Endothelial cell of umbilical vein (primary cell): ENCODE data around the gene SNX2.

Source experiments
- CTCF ChIP-seq, 2 donors: IDR thresholded peaks; 1 replicate in 1 of 2; 2 replicates in 1 of 2; pipeline ENCODE4 v1.5.1; 2011; ENCODE audit warnings: low read length in 2 of 2, mild to moderate bottlenecking in 2 of 2, moderate library complexity in 2 of 2, control low read depth in 1 of 2, inconsistent platforms in 1 of 2, low read depth in 1 of 2; ENCODE audit not compliant: insufficient read depth in 1 of 2; ENCODE audit errors: extremely low read depth in 1 of 2
- EZH2 ChIP-seq: IDR thresholded peaks from 2 replicates; pipeline ENCODE4 v1.6.1; 2012; ENCODE audit warnings: borderline replicate concordance, low read depth, mild to moderate bottlenecking, moderate library complexity, low read length, inconsistent platforms; ENCODE audit not compliant: severe bottlenecking
- FOS ChIP-seq: IDR thresholded peaks from 2 replicates; pipeline ENCODE4 v1.6.1; 2011; ENCODE audit warnings: mild to moderate bottlenecking, low read length, moderate library complexity, borderline replicate concordance; ENCODE audit not compliant: insufficient read depth
- JUN ChIP-seq: IDR thresholded peaks from 2 replicates; pipeline ENCODE4 v1.6.1; 2011; ENCODE audit warnings: borderline replicate concordance, low read depth; ENCODE audit not compliant: insufficient read length, insufficient read depth
- POLR2A ChIP-seq: IDR thresholded peaks from 2 replicates; pipeline ENCODE4 v1.6.1; 2012; ENCODE audit warnings: low read depth, mild to moderate bottlenecking, control low read depth, low read length
- POLR2AphosphoS5 ChIP-seq: IDR thresholded peaks from 2 replicates; pipeline ENCODE4 v1.6.1; 2012; ENCODE audit warnings: low read depth, mild to moderate bottlenecking, control low read depth, low read length, moderate library complexity; ENCODE audit not compliant: insufficient read depth

DNA sequence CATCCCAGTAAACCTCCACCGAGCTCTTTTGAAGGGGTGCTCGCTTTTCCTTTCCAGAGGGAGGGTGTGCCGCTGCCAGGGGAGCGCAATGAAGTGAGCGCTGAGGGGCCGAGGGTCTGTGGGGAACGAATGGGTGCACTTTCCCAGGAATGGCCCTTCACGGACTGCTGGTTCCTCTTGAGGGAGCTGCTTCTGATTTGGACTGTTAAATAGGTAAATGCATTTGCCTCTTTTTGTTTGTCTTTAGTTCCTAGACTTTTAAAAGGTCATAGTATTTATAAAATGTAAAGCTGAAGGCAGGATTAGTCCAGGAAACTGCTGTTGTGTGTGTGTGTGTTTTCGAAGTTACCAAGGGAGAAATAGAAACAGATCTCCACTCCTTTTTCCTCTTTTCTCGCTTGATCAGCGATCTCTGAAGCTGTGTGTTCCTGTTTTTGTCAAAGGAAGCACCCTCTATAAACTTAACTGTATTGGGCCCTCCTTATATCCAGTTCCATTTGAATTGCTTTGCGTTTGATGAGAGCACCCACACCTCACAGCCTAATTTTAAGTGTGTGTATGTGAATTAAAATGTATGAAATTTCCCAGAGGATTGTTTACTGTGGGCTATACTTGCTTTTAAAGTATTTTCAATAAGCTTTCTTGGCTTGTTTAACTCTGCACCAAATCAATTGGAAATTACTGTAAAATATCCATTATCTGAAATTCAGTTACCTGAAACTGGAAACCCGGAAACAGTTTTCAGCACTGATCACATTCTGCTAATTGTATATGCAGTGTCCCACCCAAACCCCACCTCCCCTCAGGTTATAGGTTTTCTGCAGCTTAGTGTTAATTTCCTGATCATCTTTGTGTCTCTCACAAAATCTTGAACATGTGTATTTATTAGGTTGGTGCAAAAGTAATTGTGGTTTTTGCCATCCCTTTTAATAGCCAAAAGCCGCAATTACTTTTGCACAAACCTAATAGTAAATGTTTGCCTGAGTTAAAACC is 966 bp downstream of the SNX2 start:
- TF ChIP-seq POLR2AphosphoS5 (no peak), POLR2A (no peak), CTCF (IDR thresholded peaks at IDR 0.05; ENCODE audit: extremely low read depth in 1 of 2, insufficient read depth in 1 of 2, low read depth in 1 of 2, low read length in 2 of 2) (no peak), JUN (no peak), EZH2 (no peak), FOS (no peak)
